Activated T-cell treated with anti-CD3 and anti-CD28 coated beads for 4 hours (primary cell): ENCODE data around the gene MTHFD2.
A peak's percentile ranks its signal among the peaks of the same experiment; 100 is the strongest.

Experiments
- DNase-seq: peaks from one replicate; pipeline ENCODE4 v3.0.0-alpha.2; 2020

MTHFD2 gene

GRCh38 chr2:74232426-74232825 lies 34.0 kb downstream of the MTHFD2 start:
- DNase-seq = no peak

- no peak for DNase-seq
Measured at GRCh38 chr2:74233648-74234047, 35.2 kb downstream of the MTHFD2 start.

GRCh38 chr2:74235041-74235440 lies 36.6 kb downstream of the MTHFD2 start:
- no peak for DNase-seq

GRCh38 chr2:74238879-74239278 lies 40.5 kb downstream of the MTHFD2 start:
- DNase-seq = no peak

- DNase-seq = no peak
Measured at GRCh38 chr2:74239346-74239745, 40.9 kb downstream of the MTHFD2 start.

- DNase-seq = no peak
Measured at GRCh38 chr2:74242354-74243071, 44.1 kb downstream of the MTHFD2 start.

- DNase-seq = no peak
Measured at GRCh38 chr2:74244286-74244685, 45.9 kb downstream of the MTHFD2 start.

GRCh38 chr2:74246496-74247195 lies 48.2 kb downstream of the MTHFD2 start:
- DNase-seq = no peak

- no peak for DNase-seq
Measured at GRCh38 chr2:74249406-74250122, 51.1 kb downstream of the MTHFD2 start.

GRCh38 chr2:74250189-74250631 lies 51.8 kb downstream of the MTHFD2 start:
- peak; percentile 34 for DNase-seq

GRCh38 chr2:74252036-74252435 lies 53.6 kb downstream of the MTHFD2 start:
- no peak for DNase-seq

- no peak for DNase-seq
Measured at GRCh38 chr2:74252862-74253261, 54.4 kb downstream of the MTHFD2 start.

- no peak for DNase-seq
Measured at GRCh38 chr2:74253306-74253970, 55.0 kb downstream of the MTHFD2 start.

GRCh38 chr2:74253971-74254310 lies 55.5 kb downstream of the MTHFD2 start:
- no peak for DNase-seq

GRCh38 chr2:74255660-74256213 lies 57.3 kb downstream of the MTHFD2 start:
- DNase-seq = no peak

- no peak for DNase-seq
Measured at GRCh38 chr2:74259191-74259590, 60.8 kb downstream of the MTHFD2 start.

- DNase-seq = no peak
Measured at GRCh38 chr2:74259733-74260132, 61.3 kb downstream of the MTHFD2 start.

GRCh38 chr2:74260495-74260894 lies 62.1 kb downstream of the MTHFD2 start:
- no peak for DNase-seq

- DNase-seq = no peak
Measured at GRCh38 chr2:74261204-74261864, 62.9 kb downstream of the MTHFD2 start.

- no peak for DNase-seq
Measured at GRCh38 chr2:74262681-74263080, 64.3 kb downstream of the MTHFD2 start.

- DNase-seq = no peak
Measured at GRCh38 chr2:74264281-74264680, 65.9 kb downstream of the MTHFD2 start.

- DNase-seq = peak; percentile 25
Measured at GRCh38 chr2:74267068-74267467, 68.7 kb downstream of the MTHFD2 start.
